22Rv1 (cell line): ENCODE data around the gene TGM2.

Experiments used
- ZFX ChIP-seq: fragments of 450-650 bp; IDR thresholded peaks from 2 replicates; pipeline ENCODE4 v1.6.1; 2017; ENCODE audit warnings: antibody characterized with exemption, borderline replicate concordance
- TF ChIP-seq, protein P1 (sequence below): fragments of 450-650 bp; IDR thresholded peaks from 2 replicates; pipeline ENCODE4 v1.5.1; 2017; ENCODE audit warnings: mild to moderate bottlenecking

DNA sequence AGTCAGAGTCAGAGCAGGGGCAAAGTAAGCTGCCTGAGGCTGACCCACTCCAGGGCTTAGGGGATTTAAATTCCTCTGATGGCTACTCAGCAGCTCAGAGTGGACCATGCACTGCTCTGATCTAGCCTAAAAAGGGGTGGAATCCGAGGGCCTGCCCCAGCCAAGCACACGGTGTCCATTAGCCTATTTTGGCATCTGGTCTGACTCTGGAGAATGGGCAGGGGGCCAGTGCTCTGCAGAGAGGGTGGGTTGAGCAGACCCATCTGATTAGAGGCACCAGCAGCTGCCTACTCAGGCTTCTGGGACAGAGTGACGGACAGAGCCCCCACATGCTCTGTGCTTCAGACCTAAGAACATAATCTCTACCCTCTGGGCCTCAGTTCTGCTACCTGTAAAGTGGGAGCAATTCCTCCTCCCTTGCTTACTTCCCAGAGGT is 25.9 kb upstream of the TGM2 start:
- TF ChIP-seq, protein P1, sequence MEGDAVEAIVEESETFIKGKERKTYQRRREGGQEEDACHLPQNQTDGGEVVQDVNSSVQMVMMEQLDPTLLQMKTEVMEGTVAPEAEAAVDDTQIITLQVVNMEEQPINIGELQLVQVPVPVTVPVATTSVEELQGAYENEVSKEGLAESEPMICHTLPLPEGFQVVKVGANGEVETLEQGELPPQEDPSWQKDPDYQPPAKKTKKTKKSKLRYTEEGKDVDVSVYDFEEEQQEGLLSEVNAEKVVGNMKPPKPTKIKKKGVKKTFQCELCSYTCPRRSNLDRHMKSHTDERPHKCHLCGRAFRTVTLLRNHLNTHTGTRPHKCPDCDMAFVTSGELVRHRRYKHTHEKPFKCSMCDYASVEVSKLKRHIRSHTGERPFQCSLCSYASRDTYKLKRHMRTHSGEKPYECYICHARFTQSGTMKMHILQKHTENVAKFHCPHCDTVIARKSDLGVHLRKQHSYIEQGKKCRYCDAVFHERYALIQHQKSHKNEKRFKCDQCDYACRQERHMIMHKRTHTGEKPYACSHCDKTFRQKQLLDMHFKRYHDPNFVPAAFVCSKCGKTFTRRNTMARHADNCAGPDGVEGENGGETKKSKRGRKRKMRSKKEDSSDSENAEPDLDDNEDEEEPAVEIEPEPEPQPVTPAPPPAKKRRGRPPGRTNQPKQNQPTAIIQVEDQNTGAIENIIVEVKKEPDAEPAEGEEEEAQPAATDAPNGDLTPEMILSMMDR = no peak
- TF ChIP-seq ZFX = no peak
